ENCODE data around the gene FALEC. TPM values are rescaled to one million over a fixed set of nuclear protein-coding genes. Genes with fewer than 3 reads are reported as not detected.
A peak's percentile ranks its signal among the peaks of the same experiment; 100 is the strongest.

Gene FALEC
- total RNA-seq, 2 experiments from 2014 or later, result not detected

- H3K36me3 Mint-ChIP-seq (ENCODE audit: low read depth), result peaks cover 21% of the 10 kb centered on the region
- ChIA-PET POLR2A (no interaction called here), CTCF (no interaction called here)
- H3K27ac Mint-ChIP-seq, result no peak overlapping the region
- Histone ChIP-seq H3K4me1 (ENCODE audit: insufficient read depth, low read length) (peaks cover 16% of the 10 kb centered on the region), H3K27ac (ENCODE audit: low read depth in 1 of 2, low read length in 2 of 2) (no peak overlapping the region), H3K4me3 (ENCODE audit: low read length) (no peak overlapping the region), H3K36me3 (ENCODE audit: insufficient read depth, low read length) (peaks cover 9% of the 10 kb centered on the region), H3K9me3 (ENCODE audit: control insufficient read depth in 1 of 2, insufficient read depth in 1 of 2, low read length in 2 of 2) (no peaks in the 10 kb centered on the region), H3K27me3 (ENCODE audit: control insufficient read depth in 1 of 2, insufficient read depth in 2 of 2, low read length in 2 of 2) (no peaks in the 10 kb centered on the region)
- TF ChIP-seq CTCF (IDR thresholded peaks at IDR 0.05), result no peak
- intact Hi-C loops (cut with DNase I, micrococcal nuclease), result no loop called here
- no peak for ATAC-seq (ENCODE audit: poor library complexity)
- no peak for DNase-seq
- peak overlapping the region; percentile 70 for H3K4me3 Mint-ChIP-seq
- H3K9me3 Mint-ChIP-seq, result no peaks in the 10 kb centered on the region
- peaks cover 21% of the 10 kb centered on the region for H3K4me1 Mint-ChIP-seq (ENCODE audit: low read depth)
- H3K27me3 Mint-ChIP-seq, result no peaks in the 10 kb centered on the region
These were observed 30.7 kb upstream of the FALEC start for GRCh38 chr1:150484861-150485260.

GRCh38 chr1:150486966-150487762, 28.4 kb upstream of the FALEC start, which contains the start of gene TARS2:
TSS of gene TARS2 (plus strand) at chr1:150487419. CDS start at chr1:150487451, 32 bp downstream.
- H3K4me1 ChIP-seq (ENCODE audit: insufficient read depth, low read length), result peaks cover 16% of the 10 kb centered on the region
- Mint-ChIP-seq H3K4me1 (ENCODE audit: low read depth) (peaks cover 20% of the 10 kb centered on the region), H3K27me3 (no peaks in the 10 kb centered on the region), H3K27ac (peak within 1 kb of the TSS; percentile 84), H3K36me3 (ENCODE audit: low read depth) (peaks cover 41% of the 10 kb centered on the region), H3K4me3 (peak within 1 kb of the TSS; percentile 98), H3K9me3 (no peaks in the 10 kb centered on the region)
- ATAC-seq (ENCODE audit: poor library complexity) (peak; percentile 100), DNase-seq (peak; percentile 85 to 99 (median 93))
- ChIA-PET POLR2A (interaction anchor here (0.7 to 2.9 kb wide), 10 partner anchors 15 to 142 kb away, joined by 3 to 17 read pairs (median 6); partner anchors contain the start of genes ENSA, FALEC, MCL1 and RPRD2), CTCF (interaction anchor here (0.6 kb wide), 1 partner anchor 14 kb away, joined by 6 read pairs; no protein-coding TSS in a partner anchor)
- intact Hi-C loops (cut with DNase I, micrococcal nuclease), result loop anchor here in 1 of 2 experiments (2.0 kb wide), 1 partner anchor 120 kb away; no protein-coding TSS in a partner anchor
- peak within 1 kb of the TSS; percentile 67 for H3K4me3 ChIP-seq (ENCODE audit: low read length)
- no peak for TF ChIP-seq CTCF (IDR thresholded peaks at IDR 0.05)
- no peaks in the 10 kb centered on the region for H3K9me3 ChIP-seq (ENCODE audit: control insufficient read depth in 1 of 2, insufficient read depth in 1 of 2, low read length in 2 of 2)
- peak within 1 kb of the TSS; percentile 53 to 59 for H3K27ac ChIP-seq (ENCODE audit: low read depth in 1 of 2, low read length in 2 of 2)
- H3K27me3 ChIP-seq (ENCODE audit: control insufficient read depth in 1 of 2, insufficient read depth in 2 of 2, low read length in 2 of 2), result no peaks in the 10 kb centered on the region
- peaks cover 26% of the 10 kb centered on the region for H3K36me3 ChIP-seq (ENCODE audit: insufficient read depth, low read length)

DNA sequence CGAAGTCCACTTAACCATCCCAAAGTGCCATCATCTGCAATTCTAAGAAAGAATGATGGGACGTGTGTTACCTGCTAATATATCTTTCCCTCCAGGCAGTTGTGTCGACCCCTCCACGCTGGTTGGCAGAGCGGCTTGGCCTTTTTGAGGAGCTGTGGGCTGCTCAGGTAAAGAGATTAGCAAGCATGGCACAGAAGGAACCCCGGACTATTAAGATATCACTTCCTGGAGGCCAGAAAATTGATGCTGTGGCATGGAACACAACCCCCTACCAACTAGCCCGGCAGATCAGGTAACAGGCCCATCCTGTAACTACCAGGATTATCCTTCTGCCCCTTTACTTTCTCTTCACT, 27.8 kb upstream of the FALEC start:
- H3K27me3 ChIP-seq (ENCODE audit: control insufficient read depth in 1 of 2, insufficient read depth in 2 of 2, low read length in 2 of 2), result no peaks in the 10 kb centered on the region
- ATAC-seq (ENCODE audit: poor library complexity) (no peak), DNase-seq (peak in 2 of 14 experiments; percentile 1 to 6)
- H3K9me3 ChIP-seq (ENCODE audit: control insufficient read depth in 1 of 2, insufficient read depth in 1 of 2, low read length in 2 of 2), result no peaks in the 10 kb centered on the region
- Mint-ChIP-seq H3K36me3 (ENCODE audit: low read depth) (peaks cover 44% of the 10 kb centered on the region), H3K27ac (peak overlapping the region; percentile 84), H3K4me3 (peak overlapping the region; percentile 98), H3K27me3 (no peaks in the 10 kb centered on the region), H3K9me3 (no peaks in the 10 kb centered on the region), H3K4me1 (ENCODE audit: low read depth) (peaks cover 20% of the 10 kb centered on the region)
- H3K4me3 ChIP-seq (ENCODE audit: low read length), result peak overlapping the region; percentile 67
- H3K27ac ChIP-seq (ENCODE audit: low read depth in 1 of 2, low read length in 2 of 2), result peak overlapping the region; percentile 53 to 59
- H3K36me3 ChIP-seq (ENCODE audit: insufficient read depth, low read length), result peaks cover 32% of the 10 kb centered on the region
- POLR2A ChIA-PET, result interaction anchor here (0.7 to 2.9 kb wide), 10 partner anchors 16 to 141 kb away, joined by 3 to 17 read pairs (median 6); partner anchors contain the start of genes ENSA, FALEC, MCL1 and RPRD2
- TF ChIP-seq CTCF (IDR thresholded peaks at IDR 0.05), result no peak
- H3K4me1 ChIP-seq (ENCODE audit: insufficient read depth, low read length), result peaks cover 16% of the 10 kb centered on the region
- intact Hi-C loops (cut with DNase I, micrococcal nuclease), result loop anchor here in 1 of 2 experiments (2.0 kb wide), 2 partner anchors 27 to 121 kb away; partner anchors contain the start of gene FALEC
- CTCF ChIA-PET, result no interaction called here
